Effector CD8-positive, alpha-beta T cell (primary cell): Measurements from ENCODE around the gene RTRAF.

Experiments used
- DNase-seq: peaks from one replicate; lab custom pipeline; 2025; lab: John Stamatoyannopoulos, UW
- total RNA-seq, 4 experiments: gene quantifications; one replicate each; lab custom pipeline; 2026; lab: John Stamatoyannopoulos, UW

Gene RTRAF
- total RNA-seq: 93.1 to 144 (median 97.6) reads per million in 4 experiments

DNA sequence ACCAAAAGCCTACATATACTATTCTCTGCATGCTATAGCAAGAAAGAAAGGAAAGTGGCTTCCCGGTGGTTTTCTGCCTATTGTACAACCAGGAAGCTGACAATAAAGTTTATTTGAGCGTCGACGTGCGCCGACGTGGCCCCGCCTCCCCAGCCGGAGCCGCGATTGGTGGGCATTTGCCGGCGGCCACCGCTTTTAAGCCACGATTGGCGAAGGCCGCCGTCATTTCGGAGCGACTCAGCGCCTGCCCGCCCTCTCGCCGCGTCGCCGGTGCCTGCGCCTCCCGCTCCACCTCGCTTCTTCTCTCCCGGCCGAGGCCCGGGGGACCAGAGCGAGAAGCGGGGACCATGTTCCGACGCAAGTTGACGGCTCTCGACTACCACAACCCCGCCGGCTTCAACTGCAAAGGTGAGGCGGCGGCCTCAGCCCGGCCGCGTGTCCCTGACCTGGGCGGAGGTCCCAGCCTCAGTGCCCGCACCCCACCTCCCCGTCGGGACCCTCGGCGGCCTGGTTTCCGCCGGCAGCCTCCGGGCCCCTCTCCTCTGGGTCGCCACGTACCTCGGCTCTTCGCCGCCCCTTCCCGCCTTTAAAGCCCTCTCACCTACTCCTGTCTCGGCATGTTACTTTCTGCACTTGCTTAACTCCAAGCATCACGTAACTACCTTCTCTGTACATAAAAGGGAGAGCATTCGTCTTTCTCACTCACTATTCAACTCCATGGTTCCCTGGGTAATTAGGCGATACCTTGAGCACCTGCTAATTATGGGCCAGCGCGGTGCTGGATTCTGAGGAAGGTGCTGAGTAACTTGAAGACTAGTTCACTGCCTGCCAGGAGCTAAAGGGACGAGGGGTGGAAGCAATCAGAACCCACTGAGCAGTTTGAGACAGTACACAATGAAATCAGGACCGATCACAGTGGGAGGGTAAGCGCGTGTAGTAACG, at the start of gene RTRAF:
Gene RTRAF, plus strand, starts transcription at position 254 of the 942 bp plus-strand sequence. Its CDS starts 94 bp downstream, at position 348.
- peak; percentile 83 for DNase-seq

DNA sequence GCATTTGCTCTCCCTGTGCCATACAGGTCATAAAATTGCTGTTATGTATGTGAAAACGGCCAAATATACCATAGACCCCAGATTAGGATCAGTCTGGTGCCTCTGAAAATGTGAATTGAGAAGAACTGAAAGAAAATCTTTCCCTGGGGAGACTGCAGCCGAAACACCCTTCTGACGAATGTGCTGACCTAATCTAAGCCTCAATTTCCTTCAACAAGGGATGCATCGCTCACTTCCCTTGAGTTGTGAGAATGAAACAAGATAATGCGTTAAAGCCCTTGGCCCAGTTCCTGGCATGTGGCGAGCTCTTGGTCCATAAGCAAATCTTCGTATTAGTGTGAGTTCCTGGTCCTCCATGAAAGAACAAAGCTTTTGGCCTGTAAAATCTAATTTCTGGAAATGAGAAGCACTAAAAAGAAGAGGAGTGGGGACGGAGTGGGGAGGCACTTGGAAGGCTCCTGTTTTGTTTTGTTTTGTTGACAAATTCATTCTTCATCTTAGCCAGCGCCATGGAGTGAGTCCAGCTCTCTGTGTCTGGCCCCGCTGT, 49.5 kb upstream of the RTRAF start:
- no peak for DNase-seq

DNA sequence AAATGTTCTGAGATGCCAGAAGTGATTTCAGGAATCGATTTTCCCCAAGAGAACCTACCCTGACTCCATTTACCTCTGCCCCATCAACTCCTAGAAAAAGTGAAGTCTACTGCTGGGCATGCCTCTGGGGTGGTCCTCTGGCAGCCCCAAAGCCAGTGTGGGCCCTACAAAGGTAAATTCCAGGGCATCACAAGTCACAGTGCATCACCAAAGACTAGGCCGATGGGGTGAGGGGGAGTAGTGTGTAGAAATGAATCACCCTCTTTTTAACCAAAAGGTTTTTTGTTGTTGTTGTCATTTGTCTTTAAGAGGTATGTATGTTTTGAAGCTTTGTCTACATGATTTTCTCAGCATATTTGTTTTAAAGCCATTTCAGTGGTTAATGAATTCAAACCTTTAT, 46.4 kb upstream of the RTRAF start:
- DNase-seq: no peak

DNA sequence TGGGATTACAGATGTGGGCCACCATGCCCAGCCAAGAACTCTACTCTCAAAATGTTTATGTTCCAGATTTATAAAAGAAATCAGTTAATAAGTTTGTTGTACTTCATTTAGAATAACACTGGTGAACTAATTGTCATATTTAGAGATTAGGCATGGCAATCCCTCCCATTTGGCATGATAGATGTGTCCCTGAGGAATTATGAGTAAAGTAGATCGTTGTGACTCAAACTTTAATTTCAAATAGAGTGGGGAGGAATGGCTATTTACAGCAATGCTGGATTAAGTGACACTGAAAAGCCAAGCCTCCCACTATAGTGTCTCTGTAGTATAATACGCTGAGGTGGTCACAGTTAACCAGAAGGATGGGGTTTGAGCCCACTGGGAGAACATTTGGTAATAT, 39.3 kb upstream of the RTRAF start:
- no peak for DNase-seq

DNA sequence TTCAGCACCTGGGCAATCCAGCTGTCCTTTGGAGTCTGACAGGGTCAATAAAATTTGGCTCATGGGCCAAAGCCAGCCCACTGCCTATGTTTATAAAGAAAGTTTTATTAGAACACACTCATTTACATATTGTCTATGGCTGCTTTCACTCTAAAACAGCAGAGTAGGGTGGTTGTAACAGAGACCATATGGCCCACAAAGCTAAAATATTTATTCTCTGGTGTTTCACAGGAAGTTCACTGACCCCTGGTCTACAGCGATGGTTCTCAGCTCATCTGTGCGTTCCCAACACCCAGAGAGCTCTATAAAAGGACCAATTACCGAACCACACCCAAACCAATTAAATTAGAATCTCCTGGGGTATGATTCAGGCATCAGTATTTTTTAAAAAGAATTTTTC, 37.7 kb upstream of the RTRAF start:
- DNase-seq: no peak

DNA sequence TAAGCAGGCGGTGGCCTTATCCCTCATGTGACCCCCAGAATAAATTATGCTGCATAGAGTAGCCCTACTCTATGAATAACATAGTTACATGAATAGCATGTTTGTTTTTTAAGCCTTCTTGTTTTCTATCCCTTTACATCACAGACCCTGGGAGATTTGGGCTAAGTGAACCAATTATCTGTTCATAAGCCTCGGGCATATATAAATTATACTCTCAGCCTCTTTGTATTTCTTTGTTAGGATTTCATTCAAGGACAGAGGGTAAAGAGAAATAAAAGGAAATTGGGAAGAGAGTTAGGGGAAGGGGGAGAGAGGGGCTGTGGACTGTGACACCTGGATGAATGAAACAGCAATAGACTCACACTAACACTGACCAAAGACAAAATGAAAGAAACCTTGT, 35.3 kb upstream of the RTRAF start:
- no peak for DNase-seq

DNA sequence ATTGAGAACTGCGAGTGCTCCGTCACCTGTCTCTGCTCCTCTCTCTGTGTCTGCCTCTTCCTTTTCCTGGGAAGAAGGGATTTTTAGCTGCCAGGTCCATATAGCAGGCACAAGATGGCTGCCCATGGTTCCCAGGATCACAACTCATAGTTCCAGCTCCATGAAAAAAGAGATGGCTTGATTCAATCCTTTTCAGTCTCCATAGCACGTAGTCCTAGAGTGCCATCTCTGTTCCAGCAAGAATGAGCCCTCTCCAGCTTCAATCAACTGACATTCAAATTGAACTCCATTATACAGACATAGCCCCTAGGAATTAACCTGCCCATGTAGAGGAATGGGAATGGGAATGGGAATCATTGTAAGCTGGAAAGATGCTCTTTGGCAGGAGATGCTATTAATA, 34.7 kb upstream of the RTRAF start:
- DNase-seq: no peak

DNA sequence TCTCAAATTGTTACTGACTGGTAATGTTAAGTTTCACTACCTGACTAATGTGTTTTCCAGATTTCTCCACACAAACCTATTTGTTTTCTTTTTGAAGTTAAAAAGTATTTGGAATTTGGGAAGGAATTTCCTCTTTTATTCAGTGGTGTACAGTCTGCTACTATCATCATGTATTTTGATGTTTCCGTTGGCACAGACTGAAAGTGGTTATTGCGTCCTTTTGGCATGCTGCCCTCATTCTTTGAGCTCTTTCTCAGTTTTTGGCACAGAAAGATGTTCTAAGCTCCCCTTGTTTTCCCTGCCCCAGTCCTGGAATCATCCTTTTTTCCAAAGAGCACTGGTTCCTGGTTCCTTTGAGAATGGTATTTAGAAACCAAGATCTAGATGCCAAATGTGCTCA, 31.4 kb upstream of the RTRAF start:
- no peak for DNase-seq

DNA sequence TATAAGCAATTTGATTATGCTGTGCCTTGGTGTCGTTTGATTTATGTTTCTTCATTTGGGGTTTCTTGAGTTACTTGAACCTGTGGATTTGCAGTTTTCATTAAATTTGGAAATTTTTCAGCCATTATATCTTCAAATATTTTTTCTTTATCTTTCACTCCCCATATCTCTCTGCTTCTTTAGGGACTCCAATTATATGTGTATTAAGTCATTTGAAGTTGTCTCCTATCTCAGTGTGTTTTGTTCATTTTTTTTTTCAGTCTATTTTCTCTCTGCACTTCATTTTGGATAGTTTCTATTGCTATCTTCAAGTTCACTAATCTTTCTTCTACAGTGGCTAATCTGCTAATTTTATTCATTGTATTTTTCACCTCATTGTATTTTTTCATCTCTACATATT, 29.4 kb upstream of the RTRAF start:
- no peak for DNase-seq

DNA sequence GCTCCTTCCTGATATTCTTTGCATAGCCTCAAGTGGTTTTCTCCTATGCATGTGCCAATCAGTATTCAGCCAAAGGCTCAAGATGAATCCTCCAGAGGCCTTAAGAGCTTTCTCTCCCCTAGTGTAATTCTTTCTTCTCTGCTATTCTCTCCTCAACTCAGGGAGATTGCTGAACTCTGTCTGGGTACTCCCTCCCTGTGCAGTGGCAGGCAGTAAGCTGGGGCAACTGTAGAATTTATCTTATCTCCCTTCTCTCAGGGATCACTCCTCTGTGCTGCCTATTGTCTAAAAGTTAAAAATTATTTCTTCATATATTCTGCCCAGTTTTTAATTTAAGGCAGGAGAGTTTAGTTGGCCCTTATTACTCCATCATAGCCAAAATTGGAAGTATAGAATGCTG, 28.5 kb upstream of the RTRAF start:
- DNase-seq: no peak

DNA sequence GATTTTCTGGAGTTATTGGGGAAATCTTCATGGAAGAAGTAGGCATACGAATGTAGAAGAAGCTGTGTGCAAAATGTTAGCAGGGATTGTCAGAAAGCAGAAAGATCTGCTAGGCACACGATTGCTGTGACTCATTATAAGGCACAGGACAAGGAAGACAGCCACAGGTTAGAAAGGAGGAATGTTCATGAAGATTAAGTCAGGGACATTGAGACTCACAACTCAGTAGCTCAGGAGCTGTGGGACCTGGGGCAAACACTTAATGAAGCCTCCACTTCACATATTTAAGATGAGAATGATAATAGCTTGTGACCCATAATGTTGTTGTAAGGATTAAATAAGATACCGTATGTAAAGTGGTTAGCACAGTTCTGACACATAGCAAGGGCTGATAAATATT, 26.6 kb upstream of the RTRAF start:
- DNase-seq: no peak

DNA sequence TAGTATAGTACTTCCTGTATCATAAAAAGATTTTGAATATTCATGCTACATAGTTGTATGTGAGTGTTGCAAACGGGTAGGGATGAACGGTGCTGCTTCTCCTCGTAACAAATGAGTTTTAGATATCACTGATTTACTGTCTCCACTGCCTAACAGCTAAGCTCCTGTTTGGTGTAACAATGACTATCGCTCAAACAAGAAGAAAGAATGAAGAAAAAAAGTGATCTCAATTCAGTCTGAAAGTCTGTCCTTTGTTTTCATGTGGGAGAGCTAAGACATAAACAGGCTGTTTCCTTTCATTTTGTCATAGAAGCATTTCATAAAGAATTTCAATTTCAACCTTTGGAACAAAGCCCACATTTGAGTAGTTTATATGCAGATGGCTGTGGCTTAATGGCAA, 26.1 kb upstream of the RTRAF start:
- DNase-seq: no peak

DNA sequence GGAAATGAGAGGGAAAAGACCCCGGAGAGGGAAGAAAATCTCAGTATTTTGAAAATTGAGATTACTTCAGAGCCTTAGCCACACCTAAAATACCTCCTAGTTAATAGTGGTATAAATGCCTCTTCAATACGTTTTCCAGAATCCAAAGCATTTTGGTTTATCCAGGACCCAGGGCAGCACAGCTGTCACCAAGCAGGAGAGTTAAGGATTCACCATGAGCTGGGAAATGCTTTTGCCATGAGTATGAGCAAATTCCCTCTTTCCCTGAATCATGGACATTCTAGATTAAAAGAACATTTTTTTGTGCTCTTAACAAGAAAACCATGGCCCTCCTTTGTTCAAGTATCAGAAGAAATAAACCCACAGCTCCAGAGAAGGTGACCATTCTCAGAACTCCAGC, 21.8 kb upstream of the RTRAF start:
- no peak for DNase-seq

DNA sequence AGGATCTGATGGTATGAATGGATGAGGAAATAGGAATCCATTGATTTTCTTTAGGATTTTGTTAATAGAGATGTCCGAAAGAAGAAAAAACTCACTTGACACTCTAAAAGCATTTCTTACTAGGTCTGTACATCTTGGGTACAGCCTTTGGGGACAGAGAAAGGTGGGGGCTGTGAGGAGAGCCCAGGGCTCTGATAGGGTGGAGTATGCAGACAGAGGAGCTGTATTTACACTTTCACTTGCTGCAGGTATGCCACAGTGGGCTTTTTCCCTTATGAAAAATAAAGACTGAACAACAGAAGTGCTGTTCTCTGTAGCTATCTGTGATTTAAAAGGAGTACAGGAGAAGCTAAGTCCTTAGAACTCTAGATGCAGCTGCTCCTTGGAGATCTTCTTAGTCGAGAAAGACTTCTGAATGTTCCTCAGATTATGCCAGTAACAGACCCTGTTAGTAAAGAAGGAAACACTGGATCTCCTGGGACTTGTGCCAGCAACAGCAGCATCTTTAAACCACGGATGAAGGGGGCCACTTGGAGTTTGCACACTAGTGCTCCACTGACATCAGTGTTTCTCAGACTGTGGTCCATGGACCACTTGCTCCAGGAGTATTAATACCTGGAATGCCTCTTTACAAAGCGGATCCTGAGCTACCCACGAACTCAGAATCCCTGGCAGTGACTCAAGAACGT, 19.4 kb upstream of the RTRAF start:
- no peak for DNase-seq

DNA sequence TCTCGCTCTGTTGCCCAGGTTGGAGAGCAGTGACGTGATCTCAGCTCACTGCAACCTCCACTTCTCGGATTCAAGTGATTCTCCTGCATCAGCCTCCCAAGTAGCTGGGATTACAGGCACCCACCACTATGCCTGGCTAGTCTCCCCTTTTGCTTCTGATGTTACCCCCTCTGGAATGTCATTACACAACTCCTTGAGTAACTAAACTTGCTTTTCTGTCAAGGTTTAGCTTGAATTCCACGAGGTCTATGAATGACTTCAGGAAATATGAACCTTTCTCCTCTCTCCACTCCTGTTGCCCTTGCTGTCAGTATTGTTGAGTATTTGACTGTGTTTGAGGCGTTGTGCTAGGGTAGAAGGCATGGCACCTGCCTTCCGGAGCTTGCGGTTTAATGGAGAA, 16.8 kb upstream of the RTRAF start:
- no peak for DNase-seq

DNA sequence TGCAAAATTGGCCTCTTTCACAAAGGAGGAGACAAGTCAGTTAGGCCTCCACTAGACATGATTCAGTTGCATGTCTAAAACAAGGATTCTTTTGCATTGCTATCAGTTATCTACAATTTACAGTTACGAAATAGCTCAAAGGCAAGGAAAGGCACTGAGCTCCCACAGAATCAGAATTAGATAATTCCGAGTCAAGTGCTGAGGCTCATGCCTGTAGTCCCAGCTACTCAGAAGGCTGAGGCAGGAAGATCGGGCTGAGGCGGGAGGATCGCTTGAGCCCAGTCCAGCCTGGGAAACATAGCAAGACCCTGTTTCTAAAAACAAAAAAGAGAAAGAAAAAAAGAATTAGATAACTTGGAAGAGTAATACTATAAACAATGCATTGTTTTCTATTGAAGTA, 12.3 kb upstream of the RTRAF start:
- no peak for DNase-seq

DNA sequence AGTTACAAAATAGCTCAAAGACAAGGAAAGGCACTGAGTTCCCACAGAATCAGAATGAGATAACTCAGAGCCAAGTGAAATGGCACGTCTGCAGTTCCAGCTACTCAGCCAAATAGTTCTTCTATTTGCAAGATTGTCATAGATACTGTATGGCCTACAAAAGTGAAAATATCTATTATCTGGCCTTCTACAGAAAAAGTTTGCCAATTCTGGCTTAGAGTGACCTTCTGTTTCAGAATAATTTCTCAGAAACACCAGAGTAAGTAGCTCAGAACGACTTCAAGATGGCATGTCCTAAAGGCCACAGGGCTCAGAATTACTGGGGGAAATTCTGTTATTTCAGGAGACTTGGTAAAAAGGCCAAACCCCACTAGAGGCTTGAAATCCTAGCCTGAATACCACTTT, 10.7 kb upstream of the RTRAF start:
- DNase-seq: no peak

DNA sequence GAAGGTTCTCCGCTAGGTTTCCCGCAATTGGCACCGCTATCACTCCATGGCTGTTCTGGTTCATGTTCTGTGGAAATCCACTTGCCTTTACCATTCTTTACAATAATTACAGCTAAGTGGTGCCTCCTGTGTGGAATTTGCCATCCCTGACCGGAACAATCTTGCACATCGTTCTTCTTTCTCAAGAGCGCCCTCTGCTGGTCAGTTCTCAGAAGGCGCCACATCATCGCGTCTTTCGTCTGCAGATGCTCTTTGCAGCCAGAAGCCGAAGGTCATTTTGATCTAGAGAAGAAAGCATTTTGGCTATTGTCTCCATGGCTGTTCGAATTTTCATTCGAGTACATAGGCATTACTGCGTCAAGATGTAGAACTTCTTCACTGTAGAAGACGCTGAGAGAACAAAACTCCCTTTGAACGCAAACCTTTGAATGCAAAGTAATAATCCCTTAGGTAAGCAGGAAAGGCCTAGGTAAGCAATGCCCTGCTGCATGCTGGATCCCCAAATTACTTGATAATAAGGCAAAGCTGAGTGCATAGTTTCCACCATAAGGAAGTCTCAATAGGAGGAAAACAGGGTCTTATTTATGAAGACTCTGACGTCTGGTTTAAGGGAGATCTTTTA, 10.1 kb upstream of the RTRAF start:
- DNase-seq: peak; percentile 75

DNA sequence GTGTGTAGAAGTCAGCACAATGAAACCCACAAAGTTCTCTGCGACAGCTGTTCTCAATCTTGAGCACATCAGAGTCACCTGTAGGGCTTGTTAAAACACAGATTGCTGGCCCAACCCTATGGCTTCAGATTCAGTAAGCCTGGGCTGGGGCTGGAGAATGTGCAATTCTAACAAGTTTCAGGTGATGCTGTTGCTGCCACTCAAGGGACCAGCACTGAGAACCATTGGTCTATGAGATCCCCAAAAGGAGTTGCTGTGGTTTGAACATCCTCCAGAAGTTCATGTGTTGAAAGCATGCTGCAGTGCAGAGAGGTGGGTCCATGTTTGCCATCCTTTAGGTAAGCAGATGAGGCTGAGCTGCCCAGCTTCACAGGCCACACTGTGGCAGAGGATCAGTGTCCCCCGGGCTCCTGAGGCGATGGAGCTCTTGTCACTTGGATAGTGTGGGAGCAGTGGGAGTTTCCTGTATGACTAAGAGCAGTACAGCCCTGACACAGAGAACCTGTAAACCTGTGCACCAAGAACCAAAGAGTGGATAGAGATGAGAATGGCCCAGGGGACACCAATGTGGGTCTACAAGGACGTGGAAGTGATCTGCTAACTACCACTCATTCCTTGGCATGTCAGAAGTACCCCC, 8.0 kb upstream of the RTRAF start:
- no peak for DNase-seq

DNA sequence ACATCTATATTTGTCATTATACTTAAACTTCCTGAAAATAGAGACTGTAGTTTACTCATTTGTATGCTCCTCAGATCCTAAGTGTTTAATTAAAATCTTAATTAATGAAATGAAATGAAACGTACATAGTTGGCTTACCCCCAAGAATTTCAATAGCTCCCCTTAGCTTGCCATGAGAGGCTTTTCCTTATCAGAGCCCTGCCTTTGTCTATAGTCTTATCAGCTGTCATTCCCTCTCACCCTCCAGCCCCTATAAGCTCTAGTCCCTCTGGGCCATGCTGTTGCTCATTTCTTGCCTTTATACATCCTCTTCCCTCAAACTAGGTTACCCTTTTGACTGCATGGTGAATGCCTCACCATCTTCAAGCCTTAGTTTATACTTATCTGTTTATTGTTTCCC, 1.1 kb upstream of the RTRAF start:
- no peak for DNase-seq

DNA sequence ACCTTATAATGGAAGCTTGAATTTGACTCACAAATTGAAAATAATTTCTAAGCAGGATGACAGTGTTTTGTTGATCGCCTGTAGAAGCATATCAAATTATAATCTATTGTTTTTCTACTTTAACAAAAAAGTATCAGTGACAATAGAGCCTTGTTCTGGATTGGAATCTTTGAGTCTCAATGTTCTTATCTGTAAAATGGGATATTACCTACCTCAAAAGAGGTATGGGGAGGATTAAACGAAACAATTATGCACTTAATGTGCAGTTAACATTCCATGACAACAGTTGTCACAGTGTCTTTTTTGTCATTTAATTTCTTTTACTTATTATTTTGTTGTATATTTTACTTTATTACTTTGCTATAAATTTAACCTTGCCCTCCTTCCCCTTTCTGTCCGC, 1.1 kb downstream of the RTRAF start:
- no peak for DNase-seq
